Measurements from ENCODE around the gene ECD.

ECD gene
- total RNA-seq: 25.2 to 43.2 (median 37.3) reads per million in 17 experiments

DNA sequence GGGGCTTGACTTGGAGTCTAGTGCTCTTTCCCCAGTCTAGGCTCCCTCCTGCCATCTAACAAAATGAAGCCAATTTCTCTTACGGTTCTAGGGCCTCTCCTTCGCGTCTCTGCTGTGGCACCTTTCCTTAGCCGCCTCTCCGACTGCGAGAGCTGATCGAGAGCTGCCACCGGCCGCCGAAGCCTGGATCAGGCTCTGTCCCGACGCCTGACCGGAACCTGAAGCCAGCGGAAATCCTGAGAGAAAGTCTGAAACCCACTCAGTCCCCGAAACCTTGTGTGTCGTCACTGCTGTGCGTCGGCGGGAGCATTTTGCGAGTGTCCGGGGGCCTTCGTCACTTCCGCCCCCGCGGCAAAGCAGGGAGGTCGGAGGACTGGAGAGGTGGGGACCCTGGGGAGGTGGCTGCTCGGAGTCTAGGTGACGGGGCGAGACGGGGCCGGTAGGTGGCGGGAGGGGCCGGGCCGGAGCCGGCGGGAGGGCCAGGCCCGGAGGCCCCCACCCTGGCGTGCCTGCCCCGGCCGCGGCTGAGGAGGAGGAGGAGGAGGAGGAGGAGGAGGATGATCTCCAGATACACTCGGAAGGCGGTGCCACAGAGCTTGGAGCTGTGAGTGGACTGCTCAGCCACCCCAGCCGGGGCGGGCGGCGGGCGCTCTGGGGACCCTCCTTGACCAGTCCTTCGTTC lies at the start of gene ECD, which contains the start of gene FAM149B1:
Gene ECD (minus strand): TSS at position 226 of the 682 bp plus-strand sequence. CDS start 4,071 bp downstream, outside the sequence.
Gene FAM149B1 (plus strand): TSS at position 337 of the 682 bp plus-strand sequence. CDS start 221 bp downstream, at position 558.
- peak; percentile 96 to 97 (median 97) for DNase-seq

- no peak for DNase-seq
These were observed 47.9 kb upstream of the ECD start for GRCh38 chr10:73215749-73216148.

GRCh38 chr10:73211106-73211811 lies 43.5 kb upstream of the ECD start:
- DNase-seq: no peak

GRCh38 chr10:73210395-73211105 lies 42.7 kb upstream of the ECD start:
- DNase-seq: no peak

- no peak for DNase-seq
These were observed 41.9 kb upstream of the ECD start for GRCh38 chr10:73209705-73210104.

- no peak for DNase-seq
These were observed 40.1 kb upstream of the ECD start for GRCh38 chr10:73207883-73208282.

- DNase-seq: peak in 3 of 4 experiments; percentile 5 to 30 (median 14)
These were observed 38.6 kb upstream of the ECD start for GRCh38 chr10:73206385-73206784.

DNA sequence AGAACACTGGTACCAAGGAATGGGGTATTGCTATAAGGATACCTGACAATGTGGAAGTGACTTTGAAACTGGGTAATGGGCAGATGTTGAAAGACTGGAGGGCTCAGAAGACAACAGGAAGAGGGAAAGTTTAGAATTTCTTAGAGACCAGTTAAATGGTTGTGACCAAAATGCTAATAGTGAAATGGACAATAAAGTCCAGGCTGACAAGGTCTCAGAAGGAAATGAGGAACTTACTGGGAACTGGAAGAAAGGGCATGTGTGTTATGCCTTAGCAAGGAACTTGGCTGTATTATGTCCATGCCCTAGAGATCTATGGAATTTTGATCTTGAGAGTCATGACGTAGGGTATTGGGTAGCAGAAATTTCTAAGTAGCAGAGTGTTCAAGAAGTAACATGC lies 38.1 kb upstream of the ECD start:
- DNase-seq: peak; percentile 24 to 61 (median 46)

DNA sequence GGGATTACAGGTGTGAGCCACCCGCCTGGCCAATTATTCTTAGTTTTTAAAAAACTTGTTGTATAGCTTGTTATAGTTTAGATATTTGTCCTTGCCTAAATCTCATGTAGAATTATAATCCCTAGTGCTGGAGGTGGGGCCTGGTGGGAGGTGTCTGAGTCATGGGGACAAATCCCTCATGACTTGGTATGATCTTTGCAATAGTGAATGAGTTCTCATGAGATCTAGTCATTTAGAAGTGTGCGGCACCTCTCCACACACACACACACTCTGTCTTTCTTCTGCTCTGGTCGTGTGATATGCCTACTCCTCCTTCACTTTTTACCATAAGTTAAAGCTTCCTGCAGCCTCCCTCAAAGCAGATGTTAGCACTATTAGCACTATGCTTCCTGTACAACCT lies 37.3 kb upstream of the ECD start:
- peak; percentile 14 to 67 (median 44) for DNase-seq

GRCh38 chr10:73190188-73190587 lies 22.4 kb upstream of the ECD start:
- DNase-seq: no peak

DNA sequence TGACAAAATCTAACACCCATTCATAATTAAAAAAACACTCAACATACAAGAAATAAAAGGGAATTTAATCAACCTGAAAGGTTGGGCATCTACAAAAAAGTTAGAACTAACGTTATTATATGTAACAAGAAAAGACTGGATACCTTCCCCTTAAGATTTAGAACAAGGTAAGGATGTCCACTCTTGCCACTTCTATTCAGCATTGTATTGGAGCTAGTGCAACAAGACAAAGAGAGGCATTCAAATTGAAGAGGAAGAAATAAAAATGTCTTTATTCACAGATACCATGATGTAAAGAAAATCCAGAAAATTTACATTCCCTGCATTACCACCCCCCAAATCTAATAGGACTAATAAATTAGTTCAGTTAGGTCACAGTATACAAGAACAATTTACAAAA lies 18.5 kb upstream of the ECD start:
- no peak for DNase-seq

DNA sequence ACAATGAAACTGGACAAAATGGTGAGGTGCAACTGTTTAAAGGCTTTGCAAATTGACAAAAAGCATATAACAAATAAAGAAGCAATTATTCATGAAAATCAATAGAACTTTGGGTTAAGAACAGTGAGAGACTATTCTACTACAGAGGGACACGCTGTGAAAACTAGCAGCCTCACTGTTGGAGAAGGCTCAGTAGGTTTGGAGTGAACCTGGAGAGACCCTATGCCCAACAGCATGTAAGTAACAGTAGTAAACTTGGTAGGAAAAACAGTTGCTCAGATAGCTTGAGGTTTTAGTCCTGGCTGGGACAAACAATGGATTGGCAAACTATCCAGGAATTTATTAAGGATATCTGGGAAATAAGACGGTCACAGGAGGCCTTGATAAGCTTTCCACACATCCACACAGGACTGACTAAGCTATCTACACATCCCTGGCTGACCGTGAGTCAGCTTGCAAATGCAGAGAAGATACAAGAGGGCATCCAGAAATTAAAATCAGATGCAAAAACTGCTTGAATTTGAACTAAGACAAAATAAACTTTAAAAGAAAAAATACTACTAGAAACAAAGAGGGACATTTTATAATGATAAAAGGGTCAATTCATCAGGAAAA lies 16.0 kb upstream of the ECD start:
- DNase-seq: no peak

DNA sequence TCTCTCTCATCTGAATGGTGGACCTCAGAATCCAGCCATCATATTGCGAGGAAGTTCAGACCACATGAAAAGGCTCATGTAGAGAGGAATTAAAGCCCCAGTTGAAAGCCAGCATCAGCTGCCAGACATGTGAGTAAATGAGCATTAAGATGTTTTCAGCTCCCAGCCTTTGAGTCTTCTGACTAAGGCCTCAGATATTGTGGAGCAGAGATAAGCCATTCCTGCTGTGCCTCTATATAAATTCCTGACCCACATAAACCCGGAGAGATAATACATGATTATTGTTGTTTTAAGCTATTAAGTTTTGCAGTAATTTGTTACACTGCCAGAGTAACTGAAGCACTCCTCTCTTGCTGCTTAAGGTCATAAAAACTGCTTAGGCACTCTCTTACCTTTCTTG lies 14.8 kb upstream of the ECD start:
- no peak for DNase-seq

GRCh38 chr10:73174148-73174925 lies 6.5 kb upstream of the ECD start:
- DNase-seq: no peak

DNA sequence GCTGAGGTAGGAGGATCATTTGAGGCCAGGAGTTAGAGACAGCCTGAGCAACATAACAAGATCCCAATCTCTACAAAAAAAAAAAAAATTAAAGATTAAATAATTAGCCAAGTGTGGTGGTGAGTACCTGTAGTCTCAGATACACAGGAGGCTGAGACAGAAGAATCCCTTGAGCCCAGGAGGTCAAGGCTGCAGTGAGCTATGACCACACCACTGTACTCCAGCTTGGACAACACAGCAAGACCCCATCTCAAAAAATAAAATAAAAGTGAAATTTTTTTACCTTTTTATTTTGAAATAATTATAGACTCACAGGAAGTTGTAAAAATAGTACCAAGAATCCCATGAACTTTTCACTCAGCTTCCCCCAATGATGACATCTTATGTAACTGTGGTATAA lies 5.1 kb upstream of the ECD start:
- DNase-seq: no peak

DNA sequence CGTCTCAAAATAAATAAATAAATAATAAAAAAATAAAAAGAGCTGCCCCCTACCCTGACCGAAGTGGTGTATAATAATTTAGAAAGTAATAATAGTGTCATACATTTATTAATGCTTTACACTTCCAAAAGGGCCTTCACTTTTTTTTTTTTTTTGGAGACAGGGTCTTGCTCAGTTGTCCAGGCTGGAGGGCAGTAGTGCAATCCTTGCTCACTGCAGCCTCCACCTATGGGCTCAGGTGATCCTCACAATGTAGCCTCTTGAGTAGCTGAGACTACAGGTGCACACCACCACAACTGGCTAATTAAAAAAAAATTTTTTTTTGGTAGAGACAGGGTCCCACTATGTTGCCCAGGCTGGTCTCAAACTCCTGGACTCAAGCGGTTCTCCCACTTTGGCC lies 1.5 kb upstream of the ECD start:
- DNase-seq: no peak

- peak in 1 of 4 experiments; percentile 10 for DNase-seq
These were observed 626 bp upstream of the ECD start for GRCh38 chr10:73168465-73168803.

DNA sequence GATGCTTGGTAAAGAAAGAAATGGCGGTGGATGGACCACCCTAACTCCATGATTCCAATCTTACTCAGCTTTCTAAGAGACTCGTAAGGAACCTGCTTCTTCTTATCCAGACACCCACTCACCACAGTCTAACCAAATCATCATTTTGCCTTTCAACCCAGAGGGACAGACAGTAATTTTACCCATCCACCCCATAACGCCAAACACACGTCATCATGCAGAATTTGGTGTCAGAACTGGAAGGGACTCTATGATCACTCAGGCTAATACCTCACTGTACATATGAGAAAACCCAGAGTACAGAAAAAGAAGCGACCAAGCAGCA lies 388 bp downstream of the ECD start:
- peak in 3 of 4 experiments; percentile 28 to 63 (median 46) for DNase-seq

GRCh38 chr10:73166972-73167371 lies 836 bp downstream of the ECD start:
- no peak for DNase-seq

DNA sequence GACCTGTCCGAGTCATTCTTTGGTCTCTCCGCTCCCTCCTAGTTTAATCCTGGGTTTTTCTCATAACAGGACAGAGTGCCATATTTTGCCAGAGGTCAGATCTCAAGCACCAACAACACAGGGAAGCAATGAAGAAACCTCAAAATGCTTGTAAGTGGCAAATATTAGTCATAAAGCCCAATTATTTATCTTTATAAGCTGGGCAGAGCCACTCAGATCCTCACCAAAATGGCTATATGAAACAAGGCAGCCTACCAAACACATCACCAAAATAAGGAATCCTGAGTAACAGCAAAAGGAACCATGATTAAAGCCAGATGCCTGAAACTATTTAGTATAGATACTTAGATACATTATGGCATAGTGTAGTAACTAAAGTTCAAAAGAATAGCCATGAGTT lies 4.7 kb downstream of the ECD start:
- DNase-seq: no peak

- DNase-seq: no peak
These were observed 6.1 kb downstream of the ECD start for GRCh38 chr10:73161662-73162061.

GRCh38 chr10:73161079-73161478 lies 6.7 kb downstream of the ECD start:
- no peak for DNase-seq
